Spleen (tissue), 7 donors: Measurements from ENCODE around the gene KCNJ6.

ENCODE experiments used
- CTCF ChIP-seq, 11 experiments: fragments of 200-600 bp in 7 of 11; fragments of 450-650 bp in 4 of 11; sonication (generic) in 4 of 11; IDR thresholded peaks in 8 of 11; conservative IDR thresholded peaks in 3 of 11; 1 replicate in 7 of 11; 2 replicates in 4 of 11; pipeline versions ENCODE4 v1.4.0 to v1.8.0; 2016 to 2021; ENCODE audit warnings: antibody characterized with exemption in 11 of 11, inconsistent platforms in 4 of 11, mild to moderate bottlenecking in 1 of 11
- POLR2AphosphoS5 ChIP-seq, 3 donors: sonication (generic); formaldehyde crosslinking; IDR thresholded peaks; one replicate each; pipeline ENCODE4 v1.5.1; 2017; ENCODE audit warnings: antibody characterized with exemption in 3 of 3
- donor health status: DM: no; HTN: no; CAD: no; lungs with moderate emphysema.
- donor health status: DM: no; HTN: no; CAD: no.
- donor health status: DM: no; HTN: no; CAD: no.

GRCh38 chr21:37683396-37684114, 232.7 kb downstream of the KCNJ6 start:
- no peak for TF ChIP-seq CTCF (IDR thresholded peaks at IDR 0.05 in 8 of 11, conservative IDR thresholded peaks at IDR 0.05 in 3 of 11)
- TF ChIP-seq POLR2AphosphoS5 (IDR thresholded peaks at IDR 0.05), result no peak
